Upper lobe of left lung (tissue), 6 donors: ENCODE measurements around the gene PMVK. TPM values are rescaled to one million over a fixed set of nuclear protein-coding genes. Genes with fewer than 3 reads are reported as not detected.

Source experiments
- ATAC-seq, 2 donors: fragments of 200-7000 bp; cut with Tn5 transposase; one replicate each; pipeline ENCODE4 v1.9.1; 2022; ENCODE audit warnings: mild to moderate bottlenecking in 2 of 2, moderate library complexity in 2 of 2; ENCODE audit not compliant: low FRiP score in 2 of 2
- DNase-seq, 2 donors: peaks; one replicate each; pipeline ENCODE4 v3.0.0-alpha.2; 2019 to 2020
- H3K27ac ChIP-seq, 4 donors: fragments of 200-600 bp; sonication (generic); one replicate each; pipeline ENCODE4 v1.5.1; 2016 to 2019
- H3K27me3 ChIP-seq, 4 donors: fragments of 200-600 bp; sonication (generic); one replicate each; pipeline ENCODE4 v1.5.1; 2017 to 2019
- H3K36me3 ChIP-seq, 4 donors: fragments of 200-600 bp; sonication (generic); one replicate each; pipeline ENCODE4 v1.5.1; 2016 to 2019
- H3K4me1 ChIP-seq, 4 donors: fragments of 200-600 bp; sonication (generic); one replicate each; pipeline ENCODE4 v1.5.1; 2018 to 2019
- H3K4me3 ChIP-seq, 4 donors: fragments of 200-600 bp; sonication (generic); one replicate each; pipeline ENCODE4 v1.5.1; 2017 to 2019; ENCODE audit warnings: mild to moderate bottlenecking in 2 of 4, moderate library complexity in 1 of 4
- H3K9me3 ChIP-seq, 4 donors: fragments of 200-600 bp; sonication (generic); one replicate each; pipeline ENCODE4 v1.5.1; 2018 to 2019
- EP300 ChIP-seq, 4 donors: sonication (generic); formaldehyde crosslinking; IDR thresholded peaks; one replicate each; pipeline ENCODE4 v1.5.1; 2017; ENCODE audit warnings: antibody characterized with exemption in 4 of 4, control low read depth in 2 of 4
- POLR2A ChIP-seq, 4 donors: fragments of 450-650 bp; IDR thresholded peaks; one replicate each; pipeline ENCODE4 v1.5.1; 2016 to 2017; ENCODE audit warnings: antibody characterized with exemption in 4 of 4, mild to moderate bottlenecking in 2 of 4
- POLR2AphosphoS5 ChIP-seq, 2 donors: sonication (generic); formaldehyde crosslinking; IDR thresholded peaks; one replicate each; pipeline ENCODE4 v1.5.1; 2017; ENCODE audit warnings: antibody characterized with exemption in 2 of 2
- WGBS, 2 donors: methylation state at CpG; one replicate each; pipeline ENCODE4 v1.1.5; 2017 to 2018; 5-methylcytosine and 5-hydroxymethylcytosine counted together
- total RNA-seq, 6 donors: library from RNA; depleted of rRNA in 4 of 6; stranded (reverse); fragments of >200 nt in 4 of 6; gene quantifications; one replicate each; pipeline versions ENCODE4 v1.1.0 to v1.2.1, GENCODE V29; 2016 to 2021
- TF ChIP-seq, protein P1 (sequence below), 6 experiments: fragments of 450-650 bp in 4 of 6; fragments of 200-600 bp in 2 of 6; sonication (generic) in 2 of 6; IDR thresholded peaks; one replicate each; pipeline ENCODE4 v1.5.1; 2016 to 2019; ENCODE audit warnings: antibody characterized with exemption in 6 of 6
- donor health status: DM: no; HTN: no; CAD: no; lungs with moderate emphysema.
- donor health status: DM: no; HTN: yes; CAD: no; lungs with severe emphysema.

Gene PMVK
- total RNA-seq, 6 donors from 2014 or later: 9.4 to 51.6 (median 29.8) TPM

GRCh38 chr1:154902938-154903566 is 33.5 kb downstream of the PMVK start:
- H3K27me3 ChIP-seq: no peaks in the 10 kb centered on the region
- H3K4me3 ChIP-seq: no peak overlapping the region
- WGBS, 2 donors: 47 to 55% methylated on average over 3 of the region's 3 CpGs
- no peak for DNase-seq
- TF ChIP-seq, protein P1, sequence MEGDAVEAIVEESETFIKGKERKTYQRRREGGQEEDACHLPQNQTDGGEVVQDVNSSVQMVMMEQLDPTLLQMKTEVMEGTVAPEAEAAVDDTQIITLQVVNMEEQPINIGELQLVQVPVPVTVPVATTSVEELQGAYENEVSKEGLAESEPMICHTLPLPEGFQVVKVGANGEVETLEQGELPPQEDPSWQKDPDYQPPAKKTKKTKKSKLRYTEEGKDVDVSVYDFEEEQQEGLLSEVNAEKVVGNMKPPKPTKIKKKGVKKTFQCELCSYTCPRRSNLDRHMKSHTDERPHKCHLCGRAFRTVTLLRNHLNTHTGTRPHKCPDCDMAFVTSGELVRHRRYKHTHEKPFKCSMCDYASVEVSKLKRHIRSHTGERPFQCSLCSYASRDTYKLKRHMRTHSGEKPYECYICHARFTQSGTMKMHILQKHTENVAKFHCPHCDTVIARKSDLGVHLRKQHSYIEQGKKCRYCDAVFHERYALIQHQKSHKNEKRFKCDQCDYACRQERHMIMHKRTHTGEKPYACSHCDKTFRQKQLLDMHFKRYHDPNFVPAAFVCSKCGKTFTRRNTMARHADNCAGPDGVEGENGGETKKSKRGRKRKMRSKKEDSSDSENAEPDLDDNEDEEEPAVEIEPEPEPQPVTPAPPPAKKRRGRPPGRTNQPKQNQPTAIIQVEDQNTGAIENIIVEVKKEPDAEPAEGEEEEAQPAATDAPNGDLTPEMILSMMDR (IDR thresholded peaks at IDR 0.05): no peak
- TF ChIP-seq EP300 (IDR thresholded peaks at IDR 0.05) (no peak), POLR2AphosphoS5 (IDR thresholded peaks at IDR 0.05) (no peak), POLR2A (IDR thresholded peaks at IDR 0.05) (no peak)
- H3K4me1 ChIP-seq: no peaks in the 10 kb centered on the region
- H3K27ac ChIP-seq: no peak overlapping the region
- no peaks in the 10 kb centered on the region for H3K9me3 ChIP-seq
- no peak for ATAC-seq
- no peaks in the 10 kb centered on the region for H3K36me3 ChIP-seq

DNA sequence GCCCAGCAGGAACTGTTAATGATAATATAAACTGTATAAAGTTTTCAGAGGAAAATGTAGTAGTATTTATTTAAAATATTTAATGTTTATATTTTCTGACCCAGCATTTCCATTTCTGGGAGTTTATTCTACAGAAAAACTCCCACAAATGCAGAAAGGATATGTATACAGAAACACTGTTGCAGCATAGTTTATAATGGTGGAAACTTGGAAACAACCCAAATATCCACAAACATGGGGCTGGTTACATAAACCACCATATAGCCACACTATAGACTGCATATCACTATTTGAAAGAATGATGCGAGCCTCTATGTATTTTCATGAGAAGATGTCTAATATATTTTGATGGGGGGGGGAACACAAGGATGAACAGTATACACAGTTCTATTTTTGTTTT is 34.9 kb downstream of the PMVK start:
- TF ChIP-seq POLR2A (IDR thresholded peaks at IDR 0.05): no peak
- no peak for TF ChIP-seq POLR2AphosphoS5 (IDR thresholded peaks at IDR 0.05)
- TF ChIP-seq, protein P1 (IDR thresholded peaks at IDR 0.05): no peak
- no peak for TF ChIP-seq EP300 (IDR thresholded peaks at IDR 0.05)
- ATAC-seq: no peak
- Histone ChIP-seq H3K9me3 (no peaks in the 10 kb centered on the region), H3K27me3 (no peaks in the 10 kb centered on the region), H3K27ac (no peak overlapping the region), H3K4me1 (no peaks in the 10 kb centered on the region), H3K36me3 (no peaks in the 10 kb centered on the region), H3K4me3 (no peak overlapping the region)
- 91 to 100% methylated on average over 1 of the region's 1 CpG for WGBS, 2 donors
- DNase-seq: no peak

- 90 to 93% methylated on average over 6 of the region's 6 CpGs for WGBS, 2 donors
- no peaks in the 10 kb centered on the region for H3K9me3 ChIP-seq
- DNase-seq: no peak
- no peak for ATAC-seq
- H3K4me1 ChIP-seq: no peaks in the 10 kb centered on the region
- no peaks in the 10 kb centered on the region for H3K36me3 ChIP-seq
- no peak for TF ChIP-seq POLR2AphosphoS5 (IDR thresholded peaks at IDR 0.05)
- no peak overlapping the region for H3K4me3 ChIP-seq
- H3K27ac ChIP-seq: no peak overlapping the region
- no peaks in the 10 kb centered on the region for H3K27me3 ChIP-seq
Observed at GRCh38 chr1:154899041-154899440, 37.5 kb downstream of the PMVK start.

- WGBS, 2 donors: 69 to 75% methylated on average over 9 to 10 of the region's 10 CpGs
- Histone ChIP-seq H3K4me1 (no peaks in the 10 kb centered on the region), H3K36me3 (no peaks in the 10 kb centered on the region), H3K27me3 (no peaks in the 10 kb centered on the region), H3K27ac (no peak overlapping the region), H3K9me3 (no peaks in the 10 kb centered on the region), H3K4me3 (no peak overlapping the region)
- no peak for ATAC-seq
- DNase-seq: peak in 1 of 2 donors; percentile 52
- TF ChIP-seq, protein P1 (IDR thresholded peaks at IDR 0.05): no peak
- TF ChIP-seq POLR2A (IDR thresholded peaks at IDR 0.05) (no peak), EP300 (IDR thresholded peaks at IDR 0.05) (no peak), POLR2AphosphoS5 (IDR thresholded peaks at IDR 0.05) (no peak)
Observed at GRCh38 chr1:154896771-154897286, 39.7 kb downstream of the PMVK start.

- ATAC-seq: no peak
- Histone ChIP-seq H3K36me3 (no peaks in the 10 kb centered on the region), H3K9me3 (no peaks in the 10 kb centered on the region), H3K27ac (no peak overlapping the region), H3K4me1 (no peaks in the 10 kb centered on the region), H3K27me3 (no peaks in the 10 kb centered on the region), H3K4me3 (no peak overlapping the region)
- no peak for DNase-seq
- TF ChIP-seq EP300 (IDR thresholded peaks at IDR 0.05): no peak
- 73 to 77% methylated on average over 7 of the region's 7 CpGs for WGBS, 2 donors
Observed at GRCh38 chr1:154895798-154896197, 40.7 kb downstream of the PMVK start.

DNA sequence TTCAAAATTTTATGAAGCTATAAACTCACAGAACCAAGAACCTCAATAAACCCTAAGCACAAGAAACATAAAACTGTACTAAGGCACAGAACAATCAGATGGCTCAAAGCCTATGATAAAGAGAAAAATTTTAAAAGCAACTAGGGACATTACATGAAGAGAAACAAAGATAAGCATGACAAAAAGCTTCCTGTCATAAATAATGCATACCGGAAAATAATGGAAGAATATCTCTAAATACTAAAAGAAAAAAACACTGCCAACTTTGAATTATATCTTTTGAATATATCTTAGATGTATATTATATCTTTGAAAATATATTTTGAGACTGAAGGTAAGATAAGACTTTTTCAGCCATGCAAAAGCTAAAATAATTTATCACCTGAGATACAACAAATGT is 45.1 kb downstream of the PMVK start:
- TF ChIP-seq POLR2A (IDR thresholded peaks at IDR 0.05) (no peak), POLR2AphosphoS5 (IDR thresholded peaks at IDR 0.05) (no peak), EP300 (IDR thresholded peaks at IDR 0.05) (no peak)
- TF ChIP-seq, protein P1 (IDR thresholded peaks at IDR 0.05): no peak
- 43 to 60% methylated on average over 1 of the region's 1 CpG for WGBS, 2 donors
- no peak for ATAC-seq
- Histone ChIP-seq H3K27me3 (no peaks in the 10 kb centered on the region), H3K36me3 (no peaks in the 10 kb centered on the region), H3K4me1 (no peaks in the 10 kb centered on the region), H3K27ac (no peak overlapping the region), H3K4me3 (no peak overlapping the region), H3K9me3 (no peaks in the 10 kb centered on the region)
- DNase-seq: no peak
